Measurements from ENCODE around the gene RASD2. TPM values are rescaled to one million over a fixed set of nuclear protein-coding genes. Genes with fewer than 3 reads are reported as not detected.

Gene RASD2
- total and polyA plus RNA-seq, 8 donors = 0.28 to 1.4 (median 0.59) TPM

- ATAC-seq (no peak), DNase-seq (no peak), FAIRE-seq (no peak)
- no peaks in the 10 kb centered on the region for H3K4me1 ChIP-seq
- H3K4me3 ChIP-seq = no peak overlapping the region
- H3K36me3 ChIP-seq = no peaks in the 10 kb centered on the region
- no peak overlapping the region for H3K27ac ChIP-seq
- H3K9me3 ChIP-seq = no peaks in the 10 kb centered on the region
- 79 to 91% methylated on average over 2 of the region's 2 CpGs for WGBS, 2 donors
- no peak for TF ChIP-seq CTCF (IDR thresholded peaks at IDR 0.05)
- H3K27me3 ChIP-seq = no peaks in the 10 kb centered on the region
- intact Hi-C loops (cut with DNase I) = no loop called here
Measured at GRCh38 chr22:35577799-35578659, 37.4 kb downstream of the RASD2 start.

- Histone ChIP-seq H3K4me1 (no peaks in the 10 kb centered on the region), H3K27ac (no peak overlapping the region), H3K36me3 (no peaks in the 10 kb centered on the region), H3K27me3 (no peaks in the 10 kb centered on the region), H3K9me3 (no peaks in the 10 kb centered on the region), H3K4me3 (no peak overlapping the region)
- DNase-seq (no peak), FAIRE-seq (no peak), ATAC-seq (no peak)
- 78 to 80% methylated on average over 19 of the region's 19 CpGs for WGBS, 2 donors
- no peak for TF ChIP-seq CTCF (IDR thresholded peaks at IDR 0.05)
- intact Hi-C loops (cut with DNase I) = no loop called here
Measured at GRCh38 chr22:35578836-35579575, 38.4 kb downstream of the RASD2 start.

GRCh38 chr22:35580351-35581022 lies 39.9 kb downstream of the RASD2 start:
- intact Hi-C loops (cut with DNase I) = loop anchor here in 2 of 3 donors (5.0 to 10.0 kb wide), 3 partner anchors 148 to 233 kb away; no protein-coding TSS in a partner anchor
- no peaks in the 10 kb centered on the region for H3K36me3 ChIP-seq
- no peak overlapping the region for H3K4me3 ChIP-seq
- FAIRE-seq (no peak), DNase-seq (no peak), ATAC-seq (no peak)
- no peaks in the 10 kb centered on the region for H3K4me1 ChIP-seq
- H3K27ac ChIP-seq = no peak overlapping the region
- TF ChIP-seq CTCF (IDR thresholded peaks at IDR 0.05) = no peak
- no peaks in the 10 kb centered on the region for H3K27me3 ChIP-seq
- H3K9me3 ChIP-seq = no peaks in the 10 kb centered on the region
- WGBS, 2 donors = 79 to 83% methylated on average over 10 of the region's 10 CpGs

- Histone ChIP-seq H3K4me1 (no peaks in the 10 kb centered on the region), H3K36me3 (no peaks in the 10 kb centered on the region), H3K27ac (no peak overlapping the region), H3K27me3 (no peaks in the 10 kb centered on the region), H3K4me3 (no peak overlapping the region), H3K9me3 (no peaks in the 10 kb centered on the region)
- FAIRE-seq (no peak), ATAC-seq (no peak), DNase-seq (no peak)
- WGBS, 2 donors = 72 to 73% methylated on average over 5 of the region's 5 CpGs
- intact Hi-C loops (cut with DNase I) = loop anchor here in 2 of 3 donors (5.0 to 10.0 kb wide), 3 partner anchors 149 to 234 kb away; no protein-coding TSS in a partner anchor
- no peak for TF ChIP-seq CTCF (IDR thresholded peaks at IDR 0.05)
Measured at GRCh38 chr22:35581023-35581413, 40.4 kb downstream of the RASD2 start.

All from pancreas (tissue), 10 donors.